ENCODE measurements around the gene TXNDC15. TPM values are rescaled to one million over a fixed set of nuclear protein-coding genes. Genes with fewer than 3 reads are reported as not detected.

TXNDC15 gene
- polyA plus RNA-seq, 1 donor (not counting 4 experiments of a cell fraction or from before 2014, with no cell fraction given), result 31.4 TPM

- Histone ChIP-seq H3K9ac (ENCODE audit: control insufficient read depth, extremely low read depth, insufficient read depth, low read length) (no peak overlapping the region), H2AFZ (ENCODE audit: control insufficient read depth, low read length) (no peak overlapping the region), H3K4me2 (ENCODE audit: control insufficient read depth, extremely low read depth, insufficient read depth, low read depth, low read length) (no peak overlapping the region), H3K9me3 (ENCODE audit: control insufficient read depth, low read depth, low read length) (no peaks in the 10 kb centered on the region), H3K4me3 (ENCODE audit: control insufficient read depth in 2 of 3, extremely low read depth in 1 of 3, insufficient read depth in 2 of 3, low read depth in 1 of 3, low read length in 3 of 3) (no peak overlapping the region), H3K27me3 (ENCODE audit: control insufficient read depth, extremely low read depth, insufficient read depth, low read length) (no peaks in the 10 kb centered on the region), H4K20me1 (ENCODE audit: control insufficient read depth, extremely low read depth, insufficient read depth, low read length) (no peaks in the 10 kb centered on the region), H3K27ac (ENCODE audit: control insufficient read depth, insufficient read depth, low read length) (no peak overlapping the region), H3K36me3 (ENCODE audit: control insufficient read depth in 2 of 2, extremely low read depth in 1 of 2, insufficient read depth in 2 of 2, low read length in 2 of 2) (peaks cover 0 to 1% of the 10 kb centered on the region in 2 experiments), H3K9me1 (ENCODE audit: control insufficient read depth, extremely low read depth, insufficient read depth, low read length) (no peaks in the 10 kb centered on the region), H3K79me2 (ENCODE audit: control insufficient read depth, insufficient read depth, low read length) (peaks cover 2% of the 10 kb centered on the region), H3K4me1 (ENCODE audit: control insufficient read depth, extremely low read depth, insufficient read depth, low read length) (no peaks in the 10 kb centered on the region)
- FAIRE-seq (no peak), DNase-seq (ENCODE audit: low read depth, low spot score) (no peak)
- dilution Hi-C loops (cut with MboI; ENCODE audit: extremely low pct_ligation_motif_present, low sequenced_read_pairs), result no loop called here
- TF ChIP-seq, protein P1, sequence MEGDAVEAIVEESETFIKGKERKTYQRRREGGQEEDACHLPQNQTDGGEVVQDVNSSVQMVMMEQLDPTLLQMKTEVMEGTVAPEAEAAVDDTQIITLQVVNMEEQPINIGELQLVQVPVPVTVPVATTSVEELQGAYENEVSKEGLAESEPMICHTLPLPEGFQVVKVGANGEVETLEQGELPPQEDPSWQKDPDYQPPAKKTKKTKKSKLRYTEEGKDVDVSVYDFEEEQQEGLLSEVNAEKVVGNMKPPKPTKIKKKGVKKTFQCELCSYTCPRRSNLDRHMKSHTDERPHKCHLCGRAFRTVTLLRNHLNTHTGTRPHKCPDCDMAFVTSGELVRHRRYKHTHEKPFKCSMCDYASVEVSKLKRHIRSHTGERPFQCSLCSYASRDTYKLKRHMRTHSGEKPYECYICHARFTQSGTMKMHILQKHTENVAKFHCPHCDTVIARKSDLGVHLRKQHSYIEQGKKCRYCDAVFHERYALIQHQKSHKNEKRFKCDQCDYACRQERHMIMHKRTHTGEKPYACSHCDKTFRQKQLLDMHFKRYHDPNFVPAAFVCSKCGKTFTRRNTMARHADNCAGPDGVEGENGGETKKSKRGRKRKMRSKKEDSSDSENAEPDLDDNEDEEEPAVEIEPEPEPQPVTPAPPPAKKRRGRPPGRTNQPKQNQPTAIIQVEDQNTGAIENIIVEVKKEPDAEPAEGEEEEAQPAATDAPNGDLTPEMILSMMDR (optimal IDR thresholded peaks at IDR 0.05 in 1 of 3, IDR thresholded peaks at IDR 0.05 in 1 of 3, conservative IDR thresholded peaks at IDR 0.05 in 1 of 3; ENCODE audit: extremely low read depth in 1 of 3, insufficient read depth in 2 of 3, low read length in 3 of 3), result no peak
- no peak for TF ChIP-seq EZH2 (IDR thresholded peaks at IDR 0.05; ENCODE audit: low read length)
Measured at GRCh38 chr5:134887593-134888159, 13.5 kb downstream of the TXNDC15 start.

GRCh38 chr5:134889335-134889734, 15.2 kb downstream of the TXNDC15 start:
- DNase-seq (ENCODE audit: low read depth, low spot score), result no peak
- Histone ChIP-seq H3K79me2 (ENCODE audit: control insufficient read depth, insufficient read depth, low read length) (peaks cover 2% of the 10 kb centered on the region), H3K4me2 (ENCODE audit: control insufficient read depth, extremely low read depth, insufficient read depth, low read depth, low read length) (no peak overlapping the region)

More at GRCh38 chr5:134889335-134889734, 15.2 kb downstream of the TXNDC15 start:
- H3K9ac ChIP-seq (ENCODE audit: control insufficient read depth, extremely low read depth, insufficient read depth, low read length), result no peak overlapping the region
- H3K4me1 ChIP-seq (ENCODE audit: control insufficient read depth, extremely low read depth, insufficient read depth, low read length), result no peaks in the 10 kb centered on the region
- TF ChIP-seq, protein P1 (optimal IDR thresholded peaks at IDR 0.05 in 1 of 3, IDR thresholded peaks at IDR 0.05 in 1 of 3, conservative IDR thresholded peaks at IDR 0.05 in 1 of 3; ENCODE audit: extremely low read depth in 1 of 3, insufficient read depth in 2 of 3, low read length in 3 of 3), result no peak
- H3K27ac ChIP-seq (ENCODE audit: control insufficient read depth, insufficient read depth, low read length), result no peak overlapping the region
- no peak for FAIRE-seq
- H2AFZ ChIP-seq (ENCODE audit: control insufficient read depth, low read length), result no peak overlapping the region
- dilution Hi-C loops (cut with MboI; ENCODE audit: extremely low pct_ligation_motif_present, low sequenced_read_pairs), result no loop called here
- no peaks in the 10 kb centered on the region for H3K9me1 ChIP-seq (ENCODE audit: control insufficient read depth, extremely low read depth, insufficient read depth, low read length)
- peaks cover 0 to 1% of the 10 kb centered on the region in 2 experiments for H3K36me3 ChIP-seq (ENCODE audit: control insufficient read depth in 2 of 2, extremely low read depth in 1 of 2, insufficient read depth in 2 of 2, low read length in 2 of 2)
- no peaks in the 10 kb centered on the region for H3K9me3 ChIP-seq (ENCODE audit: control insufficient read depth, low read depth, low read length)
- H4K20me1 ChIP-seq (ENCODE audit: control insufficient read depth, extremely low read depth, insufficient read depth, low read length), result no peaks in the 10 kb centered on the region
- no peaks in the 10 kb centered on the region for H3K27me3 ChIP-seq (ENCODE audit: control insufficient read depth, extremely low read depth, insufficient read depth, low read length)
- no peak overlapping the region for H3K4me3 ChIP-seq (ENCODE audit: control insufficient read depth in 2 of 3, extremely low read depth in 1 of 3, insufficient read depth in 2 of 3, low read depth in 1 of 3, low read length in 3 of 3)
